HepG2 (cell line): ENCODE data around the gene NEU4. TPM values are rescaled to one million over a fixed set of nuclear protein-coding genes. Genes with fewer than 3 reads are reported as not detected.

Experiments used
- BATF2 ChIP-seq: sonication (generic); formaldehyde crosslinking; IDR thresholded peaks from 2 replicates; pipeline ENCODE4 v1.8.0; 2022; ENCODE audit warnings: mild to moderate bottlenecking, missing genetic modification reagents, moderate library complexity
- CREBL2 ChIP-seq: sonication (generic); formaldehyde crosslinking; IDR thresholded peaks from 2 replicates; pipeline ENCODE4 v1.8.1; 2023; ENCODE audit warnings: missing genetic modification reagents, mild to moderate bottlenecking, borderline replicate concordance
- FOXK1 ChIP-seq: sonication (generic); formaldehyde crosslinking; IDR thresholded peaks from 2 replicates; pipeline ENCODE4 v1.4.0; 2020; ENCODE audit warnings: low read depth, missing genetic modification reagents, borderline replicate concordance
- HOMEZ ChIP-seq: IDR thresholded peaks from 2 replicates; pipeline ENCODE4 v1.6.1; 2016; ENCODE audit warnings: low read depth
- MAFG ChIP-seq: sonication (generic); formaldehyde crosslinking; IDR thresholded peaks from 2 replicates; pipeline ENCODE4 v1.5.1; 2020; ENCODE audit warnings: mild to moderate bottlenecking, missing genetic modification reagents
- PHF8 ChIP-seq: sonication (generic); formaldehyde crosslinking; IDR thresholded peaks from 2 replicates; pipeline ENCODE4 v1.5.0; 2020; ENCODE audit warnings: missing genetic modification reagents
- RELA ChIP-seq: sonication (generic); formaldehyde crosslinking; IDR thresholded peaks from 2 replicates; pipeline ENCODE4 v1.4.0; 2020; ENCODE audit warnings: missing genetic modification reagents
- SNAI1 ChIP-seq: sonication (generic); formaldehyde crosslinking; IDR thresholded peaks from 2 replicates; pipeline ENCODE4 v1.5.0; 2020; ENCODE audit warnings: mild to moderate bottlenecking, missing genetic modification reagents, borderline replicate concordance
- SP1 ChIP-seq, 2 experiments: fragments of 450-650 bp in 1 of 2; sonication (generic) in 1 of 2; formaldehyde crosslinking in 1 of 2; IDR thresholded peaks; 2 replicates each; pipeline versions ENCODE4 v1.4.0 to v1.6.1; 2016 to 2020; ENCODE audit warnings: missing genetic modification reagents in 1 of 2
- SSRP1 ChIP-seq: IDR thresholded peaks from 2 replicates; pipeline ENCODE4 v1.6.1; 2016; ENCODE audit warnings: control low read depth
- ZBTB2 ChIP-seq: sonication (generic); formaldehyde crosslinking; IDR thresholded peaks from 2 replicates; pipeline ENCODE4 v1.8.0; 2022; ENCODE audit warnings: low read depth, missing genetic modification reagents
- ZFP82 ChIP-seq: sonication (generic); formaldehyde crosslinking; IDR thresholded peaks from 2 replicates; pipeline ENCODE4 v1.5.1; 2020; ENCODE audit warnings: mild to moderate bottlenecking, missing genetic modification reagents, borderline replicate concordance
- ZNF232 ChIP-seq: sonication (generic); formaldehyde crosslinking; IDR thresholded peaks from 2 replicates; pipeline ENCODE4 v1.4.0; 2020; ENCODE audit warnings: missing genetic modification reagents, borderline replicate concordance
- ZNF331 ChIP-seq: sonication (generic); formaldehyde crosslinking; IDR thresholded peaks from 2 replicates; pipeline ENCODE4 v1.4.0; 2020; ENCODE audit warnings: missing genetic modification reagents
- ZNF558 ChIP-seq: sonication (generic); formaldehyde crosslinking; IDR thresholded peaks from 2 replicates; pipeline ENCODE4 v1.9.0; 2022; ENCODE audit warnings: mild to moderate bottlenecking, missing genetic modification reagents, borderline replicate concordance
- ZNF576 ChIP-seq: sonication (generic); formaldehyde crosslinking; IDR thresholded peaks from 2 replicates; pipeline ENCODE4 v1.4.0; 2020; ENCODE audit warnings: mild to moderate bottlenecking, missing genetic modification reagents
- ZNF580 ChIP-seq: IDR thresholded peaks from 2 replicates; pipeline ENCODE4 v1.6.1; 2016; ENCODE audit warnings: low read depth, borderline replicate concordance
- ZNF737 ChIP-seq: sonication (generic); formaldehyde crosslinking; IDR thresholded peaks from 2 replicates; pipeline ENCODE4 v1.5.0; 2020; ENCODE audit warnings: missing genetic modification reagents, mild to moderate bottlenecking, borderline replicate concordance
- ZNF776 ChIP-seq: sonication (generic); formaldehyde crosslinking; IDR thresholded peaks from 2 replicates; pipeline ENCODE4 v1.4.0; 2020; ENCODE audit warnings: mild to moderate bottlenecking, missing genetic modification reagents
- polyA plus RNA-seq, 8 experiments: library from polyadenylated mRNA; depleted of rRNA in 3 of 8; stranded (reverse) in 7 of 8; unstranded in 1 of 8; fragments of >200 nt; fragmentation: Illumina TruSeq in 4 of 8; extraction: Trizol in 4 of 8; gene quantifications; 2 replicates each; pipeline versions ENCODE4 v1.2.1 to v1.2.3, GENCODE V29; 2011 to 2016; ENCODE audit warnings: low read depth in 4 of 8, missing spikeins in 1 of 8, mixed read lengths in 1 of 8; ENCODE audit not compliant: insufficient read depth in 1 of 8
- total RNA-seq, 5 experiments: library from RNA; depleted of rRNA; stranded (reverse); fragments of >200 nt; fragmentation: Illumina TruSeq; extraction: Trizol; gene quantifications; 2 replicates each; pipeline ENCODE4 v1.2.3, GENCODE V29; 2016; ENCODE audit warnings: low read depth in 1 of 5

NEU4 gene
- total and polyA plus RNA-seq, 2 of the 13 experiments (the other 11 are each of a cell fraction or from before 2014, with no cell fraction given) = 53.5 to 107 TPM

- TF ChIP-seq ZNF776 (CRISPR knock-in tag) (0 out of 2 replicates have a peak, but pooled peaks have one; percentile 61), FOXK1 (CRISPR knock-in tag) (peak; percentile 40; the same call in 1 of the 2 replicates), ZNF576 (CRISPR knock-in tag) (0 out of 2 replicates have a peak, but pooled peaks have one; percentile 20), ZNF232 (CRISPR knock-in tag) (0 out of 2 replicates have a peak, but pooled peaks have one; percentile 82), RELA (CRISPR knock-in tag) (no peak; the same call in 1 of the 2 replicates), HOMEZ (no peak), SSRP1 (peak; percentile 55; the same call in 1 of the 2 replicates), PHF8 (CRISPR knock-in tag) (peak; percentile 56; the same call in 1 of the 2 replicates), CREBL2 (0 out of 2 replicates have a peak, but pooled peaks have one; percentile 25), ZNF580 (CRISPR knock-in tag) (no peak), ZFP82 (CRISPR knock-in tag) (0 out of 2 replicates have a peak, but pooled peaks have one; percentile 32), SNAI1 (0 out of 2 replicates have a peak, but pooled peaks have one; percentile 19), ZNF331 (CRISPR knock-in tag) (peak; percentile 30; the same call in 1 of the 2 replicates), ZNF558 (CRISPR knock-in tag) (peak; percentile 64; the same call in 1 of the 2 replicates), ZBTB2 (CRISPR knock-in tag) (peak; percentile 58; the same call in 1 of the 2 replicates), ZNF737 (CRISPR knock-in tag) (no peak), MAFG (CRISPR knock-in tag) (0 out of 2 replicates have a peak, but pooled peaks have one; percentile 33), SP1 (IDR thresholded peaks at IDR 0.05) (no peak), SP1 (CRISPR knock-in tag; IDR thresholded peaks at IDR 0.05) (0 out of 2 replicates have a peak, but pooled peaks have one; percentile 27), BATF2 (CRISPR knock-in tag) (peak; percentile 57; the same call in 1 of the 2 replicates)
Measured at GRCh38 chr2:241774419-241775222, 34.4 kb upstream of the NEU4 start (continued).
